H9 (cell line): Measurements from ENCODE around the gene FAF1. TPM values are rescaled to one million over a fixed set of nuclear protein-coding genes. Genes with fewer than 3 reads are reported as not detected.

Experiments
- DNase-seq: peaks from one replicate; pipeline ENCODE4 v3.0.0-alpha.2; 2017
- H2AFZ ChIP-seq: one replicate; pipeline ENCODE4 v1.6.1; 2013; ENCODE audit warnings: mild to moderate bottlenecking, low read length, control low read depth, moderate library complexity
- H2AK5ac ChIP-seq: 2 replicates; pipeline ENCODE4 v1.6.1; 2013; ENCODE audit warnings: low read length, control low read depth, mixed read lengths; ENCODE audit not compliant: insufficient read length
- H2BK120ac ChIP-seq: one replicate; pipeline ENCODE4 v1.6.1; 2013; ENCODE audit warnings: low read depth, mild to moderate bottlenecking, low read length, control low read depth, inconsistent platforms; ENCODE audit not compliant: poor library complexity, severe bottlenecking
- H2BK12ac ChIP-seq: 2 replicates; pipeline ENCODE4 v1.6.1; 2013; ENCODE audit warnings: low read length, control low read depth, mixed read lengths, low read depth; ENCODE audit not compliant: insufficient read length
- H2BK15ac ChIP-seq: 2 replicates; pipeline ENCODE4 v1.6.1; 2013; ENCODE audit warnings: low read depth, low read length, control low read depth
- H2BK20ac ChIP-seq: one replicate; pipeline ENCODE4 v1.6.1; 2013; ENCODE audit warnings: low read depth, mild to moderate bottlenecking, low read length, control low read depth, inconsistent platforms; ENCODE audit not compliant: poor library complexity, severe bottlenecking
- H2BK5ac ChIP-seq: 2 replicates; pipeline ENCODE4 v1.6.1; 2013; ENCODE audit warnings: low read length, control low read depth, mixed read lengths; ENCODE audit not compliant: insufficient read length
- H3K14ac ChIP-seq: 2 replicates; pipeline ENCODE4 v1.6.1; 2013; ENCODE audit warnings: low read length, control low read depth; ENCODE audit not compliant: insufficient read depth
- H3K18ac ChIP-seq: 2 replicates; pipeline ENCODE4 v1.6.1; 2013; ENCODE audit warnings: low read depth, mild to moderate bottlenecking, mixed read lengths, low read length, control low read depth; ENCODE audit not compliant: insufficient read length
- H3K23ac ChIP-seq: 2 replicates; pipeline ENCODE4 v1.6.1; 2013; ENCODE audit warnings: low read length, control low read depth, mixed read lengths, low read depth; ENCODE audit not compliant: insufficient read length
- H3K23me2 ChIP-seq: 2 replicates; pipeline ENCODE4 v1.6.1; 2013; ENCODE audit warnings: low read depth, mild to moderate bottlenecking, mixed read lengths, low read length, control low read depth; ENCODE audit not compliant: insufficient read length, poor library complexity, severe bottlenecking
- H3K27ac ChIP-seq: 2 replicates; pipeline ENCODE4 v1.5.1; 2013; ENCODE audit warnings: low read length, control low read depth, mixed read lengths, low read depth; ENCODE audit not compliant: insufficient read length
- H3K27me3 ChIP-seq: 2 replicates; pipeline ENCODE4 v1.6.1; 2013; ENCODE audit warnings: low read length, control low read depth, inconsistent platforms; ENCODE audit not compliant: insufficient read depth
- H3K4ac ChIP-seq: 2 replicates; pipeline ENCODE4 v1.6.1; 2013; ENCODE audit warnings: low read depth, mild to moderate bottlenecking, control low read depth, inconsistent platforms, low read length, moderate library complexity
- H3K4me1 ChIP-seq: 2 replicates; pipeline ENCODE4 v1.6.1; 2013; ENCODE audit warnings: low read length, control low read depth, inconsistent platforms; ENCODE audit not compliant: insufficient read depth
- H3K4me2 ChIP-seq: 2 replicates; pipeline ENCODE4 v1.6.1; 2013; ENCODE audit warnings: low read length, control low read depth, mixed read lengths; ENCODE audit not compliant: insufficient read length, insufficient read depth
- H3K56ac ChIP-seq: 2 replicates; pipeline ENCODE4 v1.6.1; 2013; ENCODE audit warnings: low read depth, mild to moderate bottlenecking, mixed read lengths, low read length, control low read depth; ENCODE audit not compliant: insufficient read length
- H3K79me1 ChIP-seq: 2 replicates; pipeline ENCODE4 v1.6.1; 2013; ENCODE audit warnings: low read depth, mild to moderate bottlenecking, moderate library complexity, low read length, control low read depth, inconsistent platforms; ENCODE audit not compliant: insufficient read depth, poor library complexity, severe bottlenecking
- H3K79me2 ChIP-seq: 2 replicates; pipeline ENCODE4 v1.6.1; 2013; ENCODE audit warnings: low read length, control low read depth, inconsistent platforms; ENCODE audit not compliant: insufficient read depth
- H3K9ac ChIP-seq: 2 replicates; pipeline ENCODE4 v1.6.1; 2013; ENCODE audit warnings: low read length, control low read depth, mixed read lengths; ENCODE audit not compliant: insufficient read length; ENCODE audit errors: extremely low read depth
- H3K9me3 ChIP-seq: one replicate; pipeline ENCODE4 v1.6.1; 2013; ENCODE audit warnings: low read depth, low read length, inconsistent platforms; ENCODE audit not compliant: control insufficient read depth
- H3T11ph ChIP-seq: one replicate; pipeline ENCODE4 v1.6.1; 2013; ENCODE audit warnings: mild to moderate bottlenecking, low read length, control low read depth, inconsistent platforms
- H4K20me1 ChIP-seq: one replicate; pipeline ENCODE4 v1.6.1; 2013; ENCODE audit not compliant: control insufficient read depth, insufficient read length, insufficient read depth
- H4K5ac ChIP-seq: 2 replicates; pipeline ENCODE4 v1.6.1; 2013; ENCODE audit warnings: low read depth, mild to moderate bottlenecking, mixed read lengths, low read length, control low read depth; ENCODE audit not compliant: insufficient read length
- H4K8ac ChIP-seq: replicated peaks from 2 replicates; pipeline ENCODE4 v1.6.1; 2013; ENCODE audit warnings: low read length, control low read depth, mixed read lengths, low read depth; ENCODE audit not compliant: insufficient read length
- H4K91ac ChIP-seq: 2 replicates; pipeline ENCODE4 v1.6.1; 2013; ENCODE audit warnings: low read depth, mild to moderate bottlenecking, moderate library complexity, mixed read lengths, low read length, control low read depth; ENCODE audit not compliant: insufficient read length
- H3K27ac Mint-ChIP-seq, 3 experiments: 2 replicates in 2 of 3; 3 replicates in 1 of 3; pipeline ENCODE4 v1.8.0; 2020 to 2021; ENCODE audit warnings: mixed read lengths in 3 of 3, mild to moderate bottlenecking in 1 of 3, moderate library complexity in 1 of 3
- H3K27me3 Mint-ChIP-seq: 2 replicates; pipeline ENCODE4 v1.8.0; 2021; ENCODE audit warnings: low read depth, mild to moderate bottlenecking, moderate library complexity, mixed read lengths
- H3K36me3 Mint-ChIP-seq, 3 experiments: 2 replicates in 2 of 3; 3 replicates in 1 of 3; pipeline ENCODE4 v1.8.0; 2020 to 2021; ENCODE audit warnings: low read depth in 3 of 3, mixed read lengths in 3 of 3; ENCODE audit not compliant: insufficient read depth in 1 of 3
- H3K4me1 Mint-ChIP-seq, 2 experiments: 2 replicates each; pipeline ENCODE4 v1.8.0; 2020; ENCODE audit warnings: mixed read lengths in 2 of 2
- H3K4me3 Mint-ChIP-seq, 2 experiments: 2 replicates in 1 of 2; 3 replicates in 1 of 2; pipeline ENCODE4 v1.8.0; 2020 to 2021; ENCODE audit warnings: mild to moderate bottlenecking in 2 of 2, mixed read lengths in 2 of 2, moderate library complexity in 1 of 2
- H3K9me3 Mint-ChIP-seq, 2 experiments: 2 replicates in 1 of 2; 3 replicates in 1 of 2; pipeline ENCODE4 v1.8.0; 2020; ENCODE audit warnings: mild to moderate bottlenecking in 2 of 2, mixed read lengths in 2 of 2, moderate library complexity in 1 of 2
- WGBS: extraction: QIAGEN DNeasy Blood & Tissue Kit; methylation state at CpG from one replicate; pipeline ENCODE4 v1.1.7; 2013; ENCODE audit warnings: missing lambda C conversion rate, low lambda C conversion rate, mixed read lengths; ENCODE audit not compliant: insufficient read length; ENCODE audit errors: extremely low coverage; 5-methylcytosine and 5-hydroxymethylcytosine counted together
- total RNA-seq: library from RNA; stranded (reverse); gene quantifications from 2 replicates; pipeline ENCODE4 v1.2.1, GENCODE V29; 2021
- TF ChIP-seq, protein P1 (sequence below): fragments of 200-600 bp; sonication (generic); conservative IDR thresholded peaks from 3 replicates; pipeline ENCODE4 v1.8.0; 2021; ENCODE audit warnings: antibody characterized with exemption, mild to moderate bottlenecking

FAF1 gene
- total RNA-seq, 1 experiment from 2014 or later = 60.8 TPM

GRCh38 chr1:50659107-50659662 lies 300.9 kb downstream of the FAF1 start:
- no peaks in the 10 kb centered on the region for H3K27me3 ChIP-seq
- no peaks in the 10 kb centered on the region for H3K23me2 ChIP-seq
- no peak overlapping the region for H3K56ac ChIP-seq
- TF ChIP-seq, protein P1, sequence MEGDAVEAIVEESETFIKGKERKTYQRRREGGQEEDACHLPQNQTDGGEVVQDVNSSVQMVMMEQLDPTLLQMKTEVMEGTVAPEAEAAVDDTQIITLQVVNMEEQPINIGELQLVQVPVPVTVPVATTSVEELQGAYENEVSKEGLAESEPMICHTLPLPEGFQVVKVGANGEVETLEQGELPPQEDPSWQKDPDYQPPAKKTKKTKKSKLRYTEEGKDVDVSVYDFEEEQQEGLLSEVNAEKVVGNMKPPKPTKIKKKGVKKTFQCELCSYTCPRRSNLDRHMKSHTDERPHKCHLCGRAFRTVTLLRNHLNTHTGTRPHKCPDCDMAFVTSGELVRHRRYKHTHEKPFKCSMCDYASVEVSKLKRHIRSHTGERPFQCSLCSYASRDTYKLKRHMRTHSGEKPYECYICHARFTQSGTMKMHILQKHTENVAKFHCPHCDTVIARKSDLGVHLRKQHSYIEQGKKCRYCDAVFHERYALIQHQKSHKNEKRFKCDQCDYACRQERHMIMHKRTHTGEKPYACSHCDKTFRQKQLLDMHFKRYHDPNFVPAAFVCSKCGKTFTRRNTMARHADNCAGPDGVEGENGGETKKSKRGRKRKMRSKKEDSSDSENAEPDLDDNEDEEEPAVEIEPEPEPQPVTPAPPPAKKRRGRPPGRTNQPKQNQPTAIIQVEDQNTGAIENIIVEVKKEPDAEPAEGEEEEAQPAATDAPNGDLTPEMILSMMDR = no peak
- no CpG with 5 or more reads among the region's 2 CpGs for WGBS
- H4K5ac ChIP-seq = no peak overlapping the region
- Mint-ChIP-seq H3K4me1 (peaks cover 10 to 21% of the 10 kb centered on the region in 2 experiments), H3K9me3 (no peaks in the 10 kb centered on the region), H3K27me3 (no peaks in the 10 kb centered on the region), H3K4me3 (peak overlapping the region in 1 of 2 experiments; percentile 3; a peak in 1 of 5 replicates), H3K36me3 (no peaks in the 10 kb centered on the region), H3K27ac (no peak overlapping the region; a peak in 1 of 7 replicates)
- H3K4me2 ChIP-seq = no peak overlapping the region
- no peak overlapping the region for H3K23ac ChIP-seq
- H3K14ac ChIP-seq = no peak overlapping the region
- no peak overlapping the region for H2AFZ ChIP-seq
- no peaks in the 10 kb centered on the region for H3K9me3 ChIP-seq
- no peak overlapping the region for H2BK15ac ChIP-seq
- no peak overlapping the region for H2BK12ac ChIP-seq
- no peak overlapping the region for H3K18ac ChIP-seq
- H3K79me1 ChIP-seq = no peaks in the 10 kb centered on the region
- H2AK5ac ChIP-seq = no peak overlapping the region
- no peak overlapping the region for H3K27ac ChIP-seq
- H4K20me1 ChIP-seq = no peaks in the 10 kb centered on the region
- H3K9ac ChIP-seq = no peak overlapping the region
- no peak overlapping the region for H2BK120ac ChIP-seq
- H3K4ac ChIP-seq = no peak overlapping the region
- no peak overlapping the region for H2BK5ac ChIP-seq
- H4K8ac ChIP-seq = no peak overlapping the region
- H3K79me2 ChIP-seq = no peaks in the 10 kb centered on the region
- DNase-seq = no peak
- no peaks in the 10 kb centered on the region for H3K4me1 ChIP-seq
- no peak overlapping the region for H4K91ac ChIP-seq
- H3T11ph ChIP-seq = no peak overlapping the region
- no peak overlapping the region for H2BK20ac ChIP-seq
